ENCODE measurements around the gene FBXO31.

FBXO31 gene

GRCh38 chr16:87361916-87362619 lies 21.5 kb downstream of the FBXO31 start:
- no peak for DNase-seq

GRCh38 chr16:87360862-87361610 lies 22.5 kb downstream of the FBXO31 start:
- DNase-seq, result no peak

GRCh38 chr16:87359121-87359520 lies 24.5 kb downstream of the FBXO31 start:
- no peak for DNase-seq

GRCh38 chr16:87358696-87359095 lies 24.9 kb downstream of the FBXO31 start:
- DNase-seq, result no peak

GRCh38 chr16:87358250-87358649 lies 25.3 kb downstream of the FBXO31 start:
- DNase-seq, result no peak

GRCh38 chr16:87356491-87356853 lies 27.1 kb downstream of the FBXO31 start:
- no peak for DNase-seq

- no peak for DNase-seq
Measured at GRCh38 chr16:87353613-87354012, 30.0 kb downstream of the FBXO31 start.

GRCh38 chr16:87352818-87353217 lies 30.8 kb downstream of the FBXO31 start:
- no peak for DNase-seq

- no peak for DNase-seq
Measured at GRCh38 chr16:87351320-87351698, 32.3 kb downstream of the FBXO31 start.

- DNase-seq, result no peak
Measured at GRCh38 chr16:87350681-87351319, 32.8 kb downstream of the FBXO31 start.

- no peak for DNase-seq
Measured at GRCh38 chr16:87350031-87350430, 33.5 kb downstream of the FBXO31 start.

- no peak for DNase-seq
Measured at GRCh38 chr16:87348616-87349157, 34.9 kb downstream of the FBXO31 start.

GRCh38 chr16:87347932-87348615 lies 35.5 kb downstream of the FBXO31 start:
- no peak for DNase-seq

- DNase-seq, result no peak
Measured at GRCh38 chr16:87346517-87347060, 37.0 kb downstream of the FBXO31 start.

GRCh38 chr16:87345726-87346424 lies 37.7 kb downstream of the FBXO31 start:
- DNase-seq, result no peak

GRCh38 chr16:87344931-87345631 lies 38.5 kb downstream of the FBXO31 start:
- DNase-seq, result peak; percentile 73

- no peak for DNase-seq
Measured at GRCh38 chr16:87344165-87344930, 39.2 kb downstream of the FBXO31 start.

GRCh38 chr16:87343753-87344050 lies 39.9 kb downstream of the FBXO31 start:
- no peak for DNase-seq

GRCh38 chr16:87342978-87343752 lies 40.4 kb downstream of the FBXO31 start:
- no peak for DNase-seq

GRCh38 chr16:87342504-87342903 lies 41.1 kb downstream of the FBXO31 start:
- DNase-seq, result no peak
